HepG2 (cell line): Measurements from ENCODE around the gene SNX21. TPM values are rescaled to one million over a fixed set of nuclear protein-coding genes. Genes with fewer than 3 reads are reported as not detected.

Source experiments
- EED ChIP-seq: sonication (generic); formaldehyde crosslinking; IDR thresholded peaks from 2 replicates; pipeline ENCODE4 v1.5.0; 2020; ENCODE audit warnings: mild to moderate bottlenecking, missing genetic modification reagents
- FOSL1 ChIP-seq: sonication (generic); formaldehyde crosslinking; IDR thresholded peaks from 2 replicates; pipeline ENCODE4 v1.9.0; 2021; ENCODE audit warnings: missing genetic modification reagents, borderline replicate concordance
- HMGA1 ChIP-seq: sonication (generic); formaldehyde crosslinking; conservative IDR thresholded peaks from 2 replicates; pipeline ENCODE4 v1.4.0; 2020; ENCODE audit warnings: missing genetic modification reagents
- JUND ChIP-seq: sonication (generic); formaldehyde crosslinking; IDR thresholded peaks from 2 replicates; pipeline ENCODE4 v1.8.0; 2022; ENCODE audit warnings: mild to moderate bottlenecking, missing genetic modification reagents
- NBN ChIP-seq: fragments of 450-650 bp; conservative IDR thresholded peaks from 2 replicates; pipeline ENCODE4 v1.6.1; 2017
- NFATC3 ChIP-seq: sonication (generic); formaldehyde crosslinking; IDR thresholded peaks from 2 replicates; pipeline ENCODE4 v1.5.1; 2020; ENCODE audit warnings: mild to moderate bottlenecking, missing genetic modification reagents
- PHB2 ChIP-seq: fragments of 450-650 bp; IDR thresholded peaks from 2 replicates; pipeline ENCODE4 v1.6.1; 2018; ENCODE audit not compliant: partially characterized antibody
- RBM22 ChIP-seq: fragments of 200-400 bp; formaldehyde crosslinking; optimal IDR thresholded peaks from 2 replicates; pipeline ENCODE3; 2017; ENCODE audit warnings: mild to moderate bottlenecking, low read length, moderate library complexity
- SMYD3 ChIP-seq: sonication (generic); formaldehyde crosslinking; IDR thresholded peaks from 2 replicates; pipeline ENCODE4 v1.8.1; 2023; ENCODE audit warnings: mild to moderate bottlenecking, missing genetic modification reagents
- SOX5 ChIP-seq: IDR thresholded peaks from 2 replicates; pipeline ENCODE4 v1.6.1; 2016; ENCODE audit warnings: borderline replicate concordance
- TMF1 ChIP-seq: sonication (generic); formaldehyde crosslinking; IDR thresholded peaks from 2 replicates; pipeline ENCODE4 v1.8.1; 2022; ENCODE audit warnings: low read depth, missing genetic modification reagents
- YY1 ChIP-seq: IDR thresholded peaks from 2 replicates; pipeline ENCODE4 v1.6.1; 2011; ENCODE audit warnings: low read length, low read depth, moderate library complexity, mild to moderate bottlenecking; ENCODE audit not compliant: insufficient read depth, insufficient replicate concordance
- ZFP82 ChIP-seq: sonication (generic); formaldehyde crosslinking; IDR thresholded peaks from 2 replicates; pipeline ENCODE4 v1.5.1; 2020; ENCODE audit warnings: mild to moderate bottlenecking, missing genetic modification reagents, borderline replicate concordance
- ZNF17 ChIP-seq: sonication (generic); formaldehyde crosslinking; IDR thresholded peaks from 2 replicates; pipeline ENCODE4 v1.5.0; 2020; ENCODE audit warnings: mild to moderate bottlenecking, missing genetic modification reagents
- ZNF549 ChIP-seq: sonication (generic); formaldehyde crosslinking; IDR thresholded peaks from 2 replicates; pipeline ENCODE4 v1.5.0; 2020; ENCODE audit warnings: missing genetic modification reagents
- ZNF552 ChIP-seq: sonication (generic); formaldehyde crosslinking; IDR thresholded peaks from 2 replicates; pipeline ENCODE4 v1.9.0; 2022; ENCODE audit warnings: missing genetic modification reagents, mild to moderate bottlenecking, borderline replicate concordance
- ZNF577 ChIP-seq: sonication (generic); formaldehyde crosslinking; IDR thresholded peaks from 2 replicates; pipeline ENCODE4 v1.4.0; 2020; ENCODE audit warnings: mild to moderate bottlenecking, low read depth, missing genetic modification reagents, borderline replicate concordance
- ZNF720 ChIP-seq: sonication (generic); formaldehyde crosslinking; IDR thresholded peaks from 2 replicates; pipeline ENCODE4 v1.4.0; 2020; ENCODE audit warnings: missing genetic modification reagents
- ZNF766 ChIP-seq: sonication (generic); formaldehyde crosslinking; IDR thresholded peaks from 2 replicates; pipeline ENCODE4 v1.5.0; 2020; ENCODE audit warnings: missing genetic modification reagents, borderline replicate concordance
- ZNF841 ChIP-seq: sonication (generic); formaldehyde crosslinking; IDR thresholded peaks from 2 replicates; pipeline ENCODE4 v1.8.1; 2023; ENCODE audit warnings: missing genetic modification reagents, borderline replicate concordance
- ZNF850 ChIP-seq: sonication (generic); formaldehyde crosslinking; conservative IDR thresholded peaks from 2 replicates; pipeline ENCODE4 v1.9.0; 2021; ENCODE audit warnings: mild to moderate bottlenecking, missing genetic modification reagents
- polyA plus RNA-seq, 8 experiments: library from polyadenylated mRNA; depleted of rRNA in 3 of 8; stranded (reverse) in 7 of 8; unstranded in 1 of 8; fragments of >200 nt; fragmentation: Illumina TruSeq in 4 of 8; extraction: Trizol in 4 of 8; gene quantifications; 2 replicates each; pipeline versions ENCODE4 v1.2.1 to v1.2.3, GENCODE V29; 2011 to 2016; ENCODE audit warnings: low read depth in 4 of 8, missing spikeins in 1 of 8, mixed read lengths in 1 of 8; ENCODE audit not compliant: insufficient read depth in 1 of 8
- total RNA-seq, 5 experiments: library from RNA; depleted of rRNA; stranded (reverse); fragments of >200 nt; fragmentation: Illumina TruSeq; extraction: Trizol; gene quantifications; 2 replicates each; pipeline ENCODE4 v1.2.3, GENCODE V29; 2016; ENCODE audit warnings: low read depth in 1 of 5
- TF ChIP-seq, protein P1 (sequence below): sonication (generic); formaldehyde crosslinking; IDR thresholded peaks from 2 replicates; pipeline ENCODE4 v1.4.0; 2020; ENCODE audit warnings: missing genetic modification reagents, borderline replicate concordance
- TF ChIP-seq, protein P2 (sequence below): IDR thresholded peaks from 2 replicates; pipeline ENCODE4 v1.4.0; 2020; ENCODE audit warnings: mild to moderate bottlenecking, missing genetic modification reagents
- TF ChIP-seq, protein P3 (sequence below): sonication (generic); formaldehyde crosslinking; IDR thresholded peaks from 2 replicates; pipeline ENCODE4 v1.8.1; 2023; ENCODE audit warnings: mild to moderate bottlenecking, missing genetic modification reagents, borderline replicate concordance

SNX21 gene
- total and polyA plus RNA-seq, 2 of the 13 experiments (the other 11 are each of a cell fraction or from before 2014, with no cell fraction given): 7.7 to 12.8 TPM

DNA sequence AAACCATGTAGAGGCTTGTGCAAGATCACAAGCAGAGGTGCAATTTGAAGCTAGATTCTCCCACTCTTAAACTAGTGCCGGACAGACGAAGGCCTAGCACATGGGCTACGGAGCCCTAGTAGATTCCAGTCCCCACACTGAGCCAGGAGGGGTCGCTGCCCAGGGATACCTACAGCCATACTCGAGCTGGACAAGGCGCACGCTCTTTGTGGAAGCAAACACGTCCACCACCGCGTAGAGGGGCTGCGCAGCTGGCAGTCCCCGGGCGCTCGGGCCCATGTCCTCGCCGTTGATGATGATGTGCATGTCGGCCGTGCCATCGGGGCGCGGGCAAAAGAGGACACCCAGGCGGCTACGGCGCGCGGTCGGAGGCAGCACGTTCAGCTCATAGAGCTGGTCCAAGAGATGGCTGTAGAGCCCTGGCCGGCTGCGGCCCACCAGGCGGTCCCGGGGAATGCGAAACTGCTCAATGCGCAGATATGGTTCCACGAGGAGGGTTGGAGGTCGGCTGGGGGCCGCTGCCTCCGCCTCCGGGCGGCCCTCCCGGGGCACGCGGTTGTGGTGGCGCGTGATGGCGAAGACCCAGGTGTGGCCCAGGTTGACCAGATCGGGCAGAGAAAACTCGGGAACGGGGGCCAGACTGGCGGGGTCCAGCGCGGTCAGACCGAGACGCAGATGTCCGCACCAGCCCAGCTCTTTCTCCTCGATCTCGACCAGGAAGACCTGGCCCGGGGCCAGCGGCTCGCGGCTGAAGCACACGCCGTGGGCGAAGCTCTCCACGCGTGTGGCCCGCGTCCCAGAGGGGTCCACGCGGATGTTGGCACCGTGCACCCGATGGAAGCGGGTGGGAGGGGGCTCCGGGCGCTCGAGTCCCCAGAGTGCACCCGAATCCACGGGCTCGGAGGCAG is 56.7 kb downstream of the SNX21 start (continued):
- no peak for TF ChIP-seq RBM22
- TF ChIP-seq, protein P1, sequence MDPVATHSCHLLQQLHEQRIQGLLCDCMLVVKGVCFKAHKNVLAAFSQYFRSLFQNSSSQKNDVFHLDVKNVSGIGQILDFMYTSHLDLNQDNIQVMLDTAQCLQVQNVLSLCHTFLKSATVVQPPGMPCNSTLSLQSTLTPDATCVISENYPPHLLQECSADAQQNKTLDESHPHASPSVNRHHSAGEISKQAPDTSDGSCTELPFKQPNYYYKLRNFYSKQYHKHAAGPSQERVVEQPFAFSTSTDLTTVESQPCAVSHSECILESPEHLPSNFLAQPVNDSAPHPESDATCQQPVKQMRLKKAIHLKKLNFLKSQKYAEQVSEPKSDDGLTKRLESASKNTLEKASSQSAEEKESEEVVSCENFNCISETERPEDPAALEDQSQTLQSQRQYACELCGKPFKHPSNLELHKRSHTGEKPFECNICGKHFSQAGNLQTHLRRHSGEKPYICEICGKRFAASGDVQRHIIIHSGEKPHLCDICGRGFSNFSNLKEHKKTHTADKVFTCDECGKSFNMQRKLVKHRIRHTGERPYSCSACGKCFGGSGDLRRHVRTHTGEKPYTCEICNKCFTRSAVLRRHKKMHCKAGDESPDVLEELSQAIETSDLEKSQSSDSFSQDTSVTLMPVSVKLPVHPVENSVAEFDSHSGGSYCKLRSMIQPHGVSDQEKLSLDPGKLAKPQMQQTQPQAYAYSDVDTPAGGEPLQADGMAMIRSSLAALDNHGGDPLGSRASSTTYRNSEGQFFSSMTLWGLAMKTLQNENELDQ (CRISPR knock-in tag): no peak
- peak; percentile 46; the same call in 1 of the 2 replicates for TF ChIP-seq JUND (CRISPR knock-in tag)
- peak; percentile 85 for TF ChIP-seq ZNF552 (CRISPR knock-in tag)
- no peak for TF ChIP-seq HMGA1
- no peak for TF ChIP-seq ZNF17 (CRISPR knock-in tag)
- no peak for TF ChIP-seq ZNF841 (CRISPR knock-in tag)
- no peak; the same call in 1 of the 2 replicates for TF ChIP-seq ZNF766 (CRISPR knock-in tag)
- TF ChIP-seq PHB2: no peak
- no peak for TF ChIP-seq TMF1 (CRISPR knock-in tag)
- TF ChIP-seq ZNF577 (CRISPR knock-in tag): no peak
- TF ChIP-seq, protein P2, sequence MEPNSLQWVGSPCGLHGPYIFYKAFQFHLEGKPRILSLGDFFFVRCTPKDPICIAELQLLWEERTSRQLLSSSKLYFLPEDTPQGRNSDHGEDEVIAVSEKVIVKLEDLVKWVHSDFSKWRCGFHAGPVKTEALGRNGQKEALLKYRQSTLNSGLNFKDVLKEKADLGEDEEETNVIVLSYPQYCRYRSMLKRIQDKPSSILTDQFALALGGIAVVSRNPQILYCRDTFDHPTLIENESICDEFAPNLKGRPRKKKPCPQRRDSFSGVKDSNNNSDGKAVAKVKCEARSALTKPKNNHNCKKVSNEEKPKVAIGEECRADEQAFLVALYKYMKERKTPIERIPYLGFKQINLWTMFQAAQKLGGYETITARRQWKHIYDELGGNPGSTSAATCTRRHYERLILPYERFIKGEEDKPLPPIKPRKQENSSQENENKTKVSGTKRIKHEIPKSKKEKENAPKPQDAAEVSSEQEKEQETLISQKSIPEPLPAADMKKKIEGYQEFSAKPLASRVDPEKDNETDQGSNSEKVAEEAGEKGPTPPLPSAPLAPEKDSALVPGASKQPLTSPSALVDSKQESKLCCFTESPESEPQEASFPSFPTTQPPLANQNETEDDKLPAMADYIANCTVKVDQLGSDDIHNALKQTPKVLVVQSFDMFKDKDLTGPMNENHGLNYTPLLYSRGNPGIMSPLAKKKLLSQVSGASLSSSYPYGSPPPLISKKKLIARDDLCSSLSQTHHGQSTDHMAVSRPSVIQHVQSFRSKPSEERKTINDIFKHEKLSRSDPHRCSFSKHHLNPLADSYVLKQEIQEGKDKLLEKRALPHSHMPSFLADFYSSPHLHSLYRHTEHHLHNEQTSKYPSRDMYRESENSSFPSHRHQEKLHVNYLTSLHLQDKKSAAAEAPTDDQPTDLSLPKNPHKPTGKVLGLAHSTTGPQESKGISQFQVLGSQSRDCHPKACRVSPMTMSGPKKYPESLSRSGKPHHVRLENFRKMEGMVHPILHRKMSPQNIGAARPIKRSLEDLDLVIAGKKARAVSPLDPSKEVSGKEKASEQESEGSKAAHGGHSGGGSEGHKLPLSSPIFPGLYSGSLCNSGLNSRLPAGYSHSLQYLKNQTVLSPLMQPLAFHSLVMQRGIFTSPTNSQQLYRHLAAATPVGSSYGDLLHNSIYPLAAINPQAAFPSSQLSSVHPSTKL (CRISPR knock-in tag): peak; percentile 43
- no peak; the same call in 1 of the 2 replicates for TF ChIP-seq EED (CRISPR knock-in tag)
- TF ChIP-seq SOX5 (CRISPR knock-in tag): no peak; the same call in 1 of the 2 replicates
- TF ChIP-seq SMYD3 (CRISPR knock-in tag): no peak; the same call in 1 of the 2 replicates
- TF ChIP-seq ZNF549 (CRISPR knock-in tag): no peak; the same call in 1 of the 2 replicates
- no peak for TF ChIP-seq NBN
- no peak for TF ChIP-seq FOSL1
- TF ChIP-seq, protein P3, sequence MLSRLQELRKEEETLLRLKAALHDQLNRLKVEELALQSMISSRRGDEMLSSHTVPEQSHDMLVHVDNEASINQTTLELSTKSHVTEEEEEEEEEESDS (CRISPR knock-in tag): no peak
- peak; percentile 97 for TF ChIP-seq NFATC3 (CRISPR knock-in tag)
- 0 out of 2 replicates have a peak, but pooled peaks have one; percentile 1 for TF ChIP-seq ZNF850
- no peak for TF ChIP-seq ZFP82 (CRISPR knock-in tag)
- peak; percentile 80 for TF ChIP-seq YY1
- no peak; the same call in 1 of the 2 replicates for TF ChIP-seq ZNF720 (CRISPR knock-in tag)
